ENCODE results near the gene TRIM7. TPM values are rescaled to one million over a fixed set of nuclear protein-coding genes. Genes with fewer than 3 reads are reported as not detected.
"Not testable (repeated sequence)": the region's sequence is repeated elsewhere in the genome, so short reads cannot be mapped to it uniquely, and the experiment has no call there.

The TRIM7 gene
- total RNA-seq, 1 experiment from 2014 or later: 30.2 TPM

- RAD21 ChIA-PET (ENCODE audit: low non-redundant PET in 1 of 2, low total read pairs in 2 of 2, uncharacterized antibody in 2 of 2, unreplicated experiment in 2 of 2): no interaction called here
- ATAC-seq: peak; percentile 91
- Histone ChIP-seq H3K27ac (ENCODE audit: low read depth, low read length) (peak overlapping the region; percentile 18; the same call in 1 of the 2 replicates), H3K9ac (ENCODE audit: low read length) (no peak overlapping the region), H3K36me3 (ENCODE audit: control insufficient read depth in 1 of 2, insufficient read depth in 2 of 2, low read length in 2 of 2) (no peaks in the 10 kb centered on the region), H3K9me3 (ENCODE audit: control insufficient read depth in 1 of 2, insufficient read depth in 1 of 2, low read depth in 1 of 2, low read length in 2 of 2) (no peaks in the 10 kb centered on the region), H3K4me3 (replicated peaks in 1 of 2; ENCODE audit: low read depth in 1 of 2, low read length in 2 of 2) (no peak overlapping the region), H3K79me2 (ENCODE audit: insufficient read depth, low read length) (no peaks in the 10 kb centered on the region), H3K4me2 (ENCODE audit: low read length) (0 out of 2 replicates have a peak overlapping the region, but pooled peaks have one; percentile 11), H3K9me2 (ENCODE audit: insufficient read depth) (no peaks in the 10 kb centered on the region), H2AFZ (ENCODE audit: low read depth, low read length, poor library complexity, severe bottlenecking) (peak overlapping the region; percentile 67), H3K27me3 (ENCODE audit: insufficient read depth, low read length) (no peaks in the 10 kb centered on the region), H3K4me1 (ENCODE audit: control insufficient read depth in 1 of 2, insufficient read depth in 2 of 2, low read length in 2 of 2) (peaks cover 10 to 31% of the 10 kb centered on the region in 2 experiments), H4K20me1 (ENCODE audit: insufficient read depth) (no peaks in the 10 kb centered on the region)
- POLR2A ChIA-PET: no interaction called here
- intact Hi-C loops (cut with micrococcal nuclease): loop anchor here (5.0 kb wide), 1 partner anchor 75 kb away; no protein-coding TSS in a partner anchor
- DNase-seq (ENCODE audit: low read depth, low spot score): peak; percentile 76
- BruUV-seq (replicated peaks): no TSS peak
- CTCF ChIA-PET: interaction anchor here (0.7 to 1.0 kb wide), 2 partner anchors 9 to 26 kb away, joined by 3 to 5 read pairs; no protein-coding TSS in a partner anchor
- TF ChIP-seq CTCF (IDR thresholded peaks at IDR 0.05 in 2 of 3, conservative IDR thresholded peaks at IDR 0.05 in 1 of 3; ENCODE audit: borderline replicate concordance in 1 of 3, insufficient read depth in 1 of 3, low read depth in 2 of 3, low read length in 2 of 3): peak in 2 of 3 experiments; percentile 84 to 88; a peak in 4 of 6 replicates
- peak; percentile 54 for TF ChIP-seq YY1 (IDR thresholded peaks at IDR 0.05; ENCODE audit: extremely low read depth, insufficient replicate concordance, low read depth, low read length)
- TF ChIP-seq POLR2A (IDR thresholded peaks at IDR 0.05; ENCODE audit: borderline replicate concordance, extremely low read depth, insufficient read depth, insufficient read length): no peak
Observed at GRCh38 chr5:181181650-181182565, 23.1 kb downstream of the TRIM7 start.

- peaks cover 4 to 36% of the 10 kb centered on the region in 2 experiments; a peak in 3 of 4 replicates for H3K4me1 ChIP-seq (ENCODE audit: control insufficient read depth in 1 of 2, insufficient read depth in 2 of 2, low read length in 2 of 2)
- H3K79me2 ChIP-seq (ENCODE audit: insufficient read depth, low read length); H3K9ac ChIP-seq (ENCODE audit: low read length); H3K4me2 ChIP-seq (ENCODE audit: low read length); BruUV-seq (replicated peaks); H3K4me3 ChIP-seq (replicated peaks in 1 of 2; ENCODE audit: low read depth in 1 of 2, low read length in 2 of 2); H3K27ac ChIP-seq (ENCODE audit: low read depth, low read length); H3K27me3 ChIP-seq (ENCODE audit: insufficient read depth, low read length); CTCF ChIA-PET; DNase-seq (ENCODE audit: low read depth, low spot score); H3K9me2 ChIP-seq (ENCODE audit: insufficient read depth); ATAC-seq; intact Hi-C loops (cut with micrococcal nuclease); H4K20me1 ChIP-seq (ENCODE audit: insufficient read depth); H3K36me3 ChIP-seq (ENCODE audit: control insufficient read depth in 1 of 2, insufficient read depth in 2 of 2, low read length in 2 of 2); H3K9me3 ChIP-seq (ENCODE audit: control insufficient read depth in 1 of 2, insufficient read depth in 1 of 2, low read depth in 1 of 2, low read length in 2 of 2); RAD21 ChIA-PET (ENCODE audit: low non-redundant PET in 1 of 2, low total read pairs in 2 of 2, uncharacterized antibody in 2 of 2, unreplicated experiment in 2 of 2): not testable (repeated sequence)
- H2AFZ ChIP-seq (ENCODE audit: low read depth, low read length, poor library complexity, severe bottlenecking): peak overlapping the region; percentile 58
- POLR2A ChIA-PET: interaction anchor here (0.5 kb wide), 1 partner anchor 72 kb away, joined by 5 read pairs; no protein-coding TSS in a partner anchor
Observed at GRCh38 chr5:181177559-181177958, 27.4 kb downstream of the TRIM7 start.

All from HCT116 (cell line).